Measurements from ENCODE around the gene PAK5. TPM values are rescaled to one million over a fixed set of nuclear protein-coding genes. Genes with fewer than 3 reads are reported as not detected.

PAK5 gene
- total RNA-seq, 2 donors from 2014 or later, result 0.12 TPM; not detected in 1

- Histone ChIP-seq H3K9me3 (peaks cover 0 to 6% of the 10 kb centered on the region in 2 donors), H3K36me3 (no peaks in the 10 kb centered on the region), H3K27ac (no peak overlapping the region), H3K4me3 (no peak overlapping the region), H3K4me1 (no peaks in the 10 kb centered on the region), H3K27me3 (no peaks in the 10 kb centered on the region)
- no peak for TF ChIP-seq CTCF (IDR thresholded peaks at IDR 0.05)
- DNase-seq (ENCODE audit: low spot score), result no peak
Observed at GRCh38 chr20:9741996-9742395, 96.9 kb downstream of the PAK5 start.

- Histone ChIP-seq H3K9me3 (peaks cover 0 to 6% of the 10 kb centered on the region in 2 donors), H3K4me3 (no peak overlapping the region), H3K27me3 (no peaks in the 10 kb centered on the region), H3K27ac (no peak overlapping the region), H3K4me1 (no peaks in the 10 kb centered on the region), H3K36me3 (no peaks in the 10 kb centered on the region)
- TF ChIP-seq CTCF (IDR thresholded peaks at IDR 0.05), result no peak
- DNase-seq (ENCODE audit: low spot score), result no peak
Observed at GRCh38 chr20:9740486-9740885, 98.4 kb downstream of the PAK5 start.

- Histone ChIP-seq H3K36me3 (no peaks in the 10 kb centered on the region), H3K9me3 (peaks cover 0 to 6% of the 10 kb centered on the region in 2 donors), H3K4me1 (no peaks in the 10 kb centered on the region), H3K27ac (no peak overlapping the region), H3K27me3 (no peaks in the 10 kb centered on the region), H3K4me3 (no peak overlapping the region)
- DNase-seq (ENCODE audit: low spot score), result no peak
- TF ChIP-seq CTCF (IDR thresholded peaks at IDR 0.05), result no peak
Observed at GRCh38 chr20:9739991-9740390, 98.9 kb downstream of the PAK5 start.

- no peaks in the 10 kb centered on the region for H3K9me3 ChIP-seq
- no peak for TF ChIP-seq CTCF (IDR thresholded peaks at IDR 0.05)
- H3K27ac ChIP-seq, result no peak overlapping the region
- DNase-seq (ENCODE audit: low spot score), result no peak
- H3K36me3 ChIP-seq, result no peaks in the 10 kb centered on the region
- H3K4me3 ChIP-seq, result no peak overlapping the region
- no peaks in the 10 kb centered on the region for H3K27me3 ChIP-seq
- no peaks in the 10 kb centered on the region for H3K4me1 ChIP-seq
Observed at GRCh38 chr20:9736373-9736772, 102.5 kb downstream of the PAK5 start.

GRCh38 chr20:9723501-9724202 lies 115.2 kb downstream of the PAK5 start:
- no peak for TF ChIP-seq CTCF (IDR thresholded peaks at IDR 0.05)

GRCh38 chr20:9711872-9712271 lies 127.0 kb downstream of the PAK5 start:
- no peak overlapping the region for H3K27ac ChIP-seq
- H3K9me3 ChIP-seq, result no peaks in the 10 kb centered on the region
- no peaks in the 10 kb centered on the region for H3K4me1 ChIP-seq
- no peak for DNase-seq (ENCODE audit: low spot score)
- no peak for TF ChIP-seq CTCF (IDR thresholded peaks at IDR 0.05)
- H3K4me3 ChIP-seq, result no peak overlapping the region
- no peaks in the 10 kb centered on the region for H3K27me3 ChIP-seq
- no peaks in the 10 kb centered on the region for H3K36me3 ChIP-seq

More at GRCh38 chr20:9723501-9724202, 115.2 kb downstream of the PAK5 start:
- Histone ChIP-seq H3K27me3 (no peaks in the 10 kb centered on the region), H3K4me3 (no peak overlapping the region), H3K9me3 (no peaks in the 10 kb centered on the region), H3K27ac (no peak overlapping the region), H3K36me3 (no peaks in the 10 kb centered on the region), H3K4me1 (no peaks in the 10 kb centered on the region)
- DNase-seq (ENCODE audit: low spot score), result no peak

Data from right atrium auricular region (tissue), 2 donors.